Measurements from ENCODE around the gene CCT3. TPM values are rescaled to one million over a fixed set of nuclear protein-coding genes. Genes with fewer than 3 reads are reported as not detected.
"Not testable (repeated sequence)": the region's sequence is repeated elsewhere in the genome, so short reads cannot be mapped to it uniquely, and the experiment has no call there.

CCT3 gene
- total and polyA plus RNA-seq, 12 donors, result 108 to 505 (median 258) TPM

DNA sequence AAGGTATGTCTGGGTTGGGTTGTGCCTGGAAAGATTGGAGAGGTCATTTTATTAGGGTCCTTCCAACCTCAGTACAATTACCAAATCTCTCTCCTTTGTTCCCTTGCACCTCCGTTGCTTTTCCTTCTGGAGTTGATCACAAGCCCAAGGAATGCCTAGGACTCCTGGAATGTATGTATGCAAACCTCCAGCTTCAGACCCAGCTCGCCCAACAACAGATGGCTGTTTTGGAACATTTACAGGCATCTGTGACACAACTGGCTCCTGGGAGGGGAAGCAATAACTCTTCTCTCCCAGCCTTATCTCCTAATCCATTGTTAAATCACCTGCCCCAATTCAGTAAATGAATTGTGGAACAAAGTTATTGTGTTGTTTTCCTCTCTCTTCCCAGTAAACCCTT is 8.5 kb upstream of the CCT3 start:
- no peaks in the 10 kb centered on the region for H3K4me1 ChIP-seq (replicated peaks in 1 of 2)
- H3K27me3 ChIP-seq, result no peaks in the 10 kb centered on the region
- intact Hi-C loops (cut with DNase I), result no loop called here
- H3K4me3 ChIP-seq, result no peak overlapping the region
- H3K36me3 ChIP-seq (replicated peaks in 1 of 2), result no peaks in the 10 kb centered on the region
- DNase-seq, result no peak
- no peak overlapping the region for H3K27ac ChIP-seq
- TF ChIP-seq CTCF (IDR thresholded peaks at IDR 0.05) (no peak), POLR2A (IDR thresholded peaks at IDR 0.05) (no peak)
- WGBS, 4 donors, result 55 to 71% (median 65%) methylated on average over 2 of the region's 2 CpGs
- no peaks in the 10 kb centered on the region for H3K9me3 ChIP-seq (replicated peaks in 1 of 3)

DNA sequence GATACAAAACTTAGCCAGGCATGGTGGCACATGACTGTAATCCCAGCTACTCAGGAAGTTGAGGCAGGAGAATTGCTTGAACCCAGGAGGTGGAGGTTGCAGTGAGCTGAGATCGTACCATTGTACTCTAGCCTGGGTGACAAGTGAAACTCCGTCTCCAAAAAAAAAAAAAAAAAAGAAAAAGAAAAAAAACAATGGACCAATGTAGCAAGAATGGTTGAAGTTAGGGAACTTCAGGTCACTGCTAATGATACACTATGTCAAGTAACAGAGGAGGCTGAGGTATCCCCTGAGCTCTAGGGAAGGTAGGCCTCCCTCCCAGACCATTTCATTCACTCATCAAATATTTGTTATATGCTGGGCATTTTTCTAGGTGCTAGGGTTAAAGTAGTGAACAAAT is 7.9 kb upstream of the CCT3 start:
- intact Hi-C loops (cut with DNase I); DNase-seq; H3K4me3 ChIP-seq; H3K36me3 ChIP-seq (replicated peaks in 1 of 2); H3K27me3 ChIP-seq; H3K9me3 ChIP-seq (replicated peaks in 1 of 3); H3K27ac ChIP-seq; H3K4me1 ChIP-seq (replicated peaks in 1 of 2): not testable (repeated sequence)
- 87 to 96% (median 91%) methylated on average over 2 of the region's 2 CpGs for WGBS, 4 donors

GRCh38 chr1:156344409-156344808 is 6.3 kb upstream of the CCT3 start:
- intact Hi-C loops (cut with DNase I), result no loop called here
- Histone ChIP-seq H3K4me3 (no peak overlapping the region), H3K27ac (no peak overlapping the region), H3K9me3 (replicated peaks in 1 of 3) (no peaks in the 10 kb centered on the region), H3K27me3 (no peaks in the 10 kb centered on the region), H3K4me1 (replicated peaks in 1 of 2) (no peaks in the 10 kb centered on the region), H3K36me3 (replicated peaks in 1 of 2) (no peaks in the 10 kb centered on the region)
- no peak for DNase-seq
- 67 to 77% (median 75%) methylated on average over 3 of the region's 3 CpGs for WGBS, 4 donors
- no peak for TF ChIP-seq CTCF (IDR thresholded peaks at IDR 0.05)
- no peak for TF ChIP-seq POLR2A (IDR thresholded peaks at IDR 0.05)

GRCh38 chr1:156342166-156342955 is 4.3 kb upstream of the CCT3 start:
- Histone ChIP-seq H3K27ac (no peak overlapping the region), H3K27me3 (no peaks in the 10 kb centered on the region), H3K4me1 (replicated peaks in 1 of 2) (no peaks in the 10 kb centered on the region), H3K4me3 (no peak overlapping the region), H3K9me3 (replicated peaks in 1 of 3) (no peaks in the 10 kb centered on the region), H3K36me3 (replicated peaks in 1 of 2) (no peaks in the 10 kb centered on the region)
- TF ChIP-seq CTCF (IDR thresholded peaks at IDR 0.05), result no peak
- TF ChIP-seq POLR2A (IDR thresholded peaks at IDR 0.05), result no peak
- no peak for DNase-seq
- WGBS, 4 donors, result 71 to 88% (median 82%) methylated on average over 1 of the region's 1 CpG
- intact Hi-C loops (cut with DNase I), result no loop called here

GRCh38 chr1:156337888-156338179 is 258 bp downstream of the CCT3 start:
- TF ChIP-seq CTCF (IDR thresholded peaks at IDR 0.05), result no peak
- no peak for TF ChIP-seq POLR2A (IDR thresholded peaks at IDR 0.05)

More at GRCh38 chr1:156337888-156338179, 258 bp downstream of the CCT3 start:
- Histone ChIP-seq H3K4me3 (peak overlapping the region; percentile 60 to 95 (median 86)), H3K9me3 (replicated peaks in 1 of 3) (no peaks in the 10 kb centered on the region), H3K4me1 (replicated peaks in 1 of 2) (peaks cover 15 to 22% of the 10 kb centered on the region in 2 donors), H3K27ac (peak overlapping the region in 4 of 5 donors; percentile 76 to 85 (median 82)), H3K27me3 (no peaks in the 10 kb centered on the region), H3K36me3 (replicated peaks in 1 of 2) (peaks cover 0 to 30% of the 10 kb centered on the region in 2 donors)
- intact Hi-C loops (cut with DNase I), result no loop called here
- DNase-seq, result no peak
- WGBS, 4 donors, result 0 to 1% (median 0%) methylated on average over 12 to 14 of the region's 14 CpGs

All from adrenal gland (tissue), 12 donors.